ENCODE measurements around the gene SLC37A1.

SLC37A1 gene

GRCh38 chr21:42562816-42563215, 49.2 kb downstream of the SLC37A1 start:
- DNase-seq (ENCODE audit: low spot score): no peak

GRCh38 chr21:42563261-42563660, 49.6 kb downstream of the SLC37A1 start:
- no peak for DNase-seq (ENCODE audit: low spot score)

GRCh38 chr21:42563686-42564085, 50.0 kb downstream of the SLC37A1 start:
- DNase-seq (ENCODE audit: low spot score): no peak

- DNase-seq (ENCODE audit: low spot score): no peak
Measured at GRCh38 chr21:42564561-42564971, 50.9 kb downstream of the SLC37A1 start.

GRCh38 chr21:42565206-42565810, 51.7 kb downstream of the SLC37A1 start:
- DNase-seq (ENCODE audit: low spot score): no peak

GRCh38 chr21:42565886-42566523, 52.4 kb downstream of the SLC37A1 start:
- no peak for DNase-seq (ENCODE audit: low spot score)

- no peak for DNase-seq (ENCODE audit: low spot score)
Measured at GRCh38 chr21:42566524-42567213, 53.0 kb downstream of the SLC37A1 start.

- DNase-seq (ENCODE audit: low spot score): no peak
Measured at GRCh38 chr21:42567214-42567555, 53.5 kb downstream of the SLC37A1 start.

GRCh38 chr21:42567861-42568260, 54.2 kb downstream of the SLC37A1 start:
- no peak for DNase-seq (ENCODE audit: low spot score)

GRCh38 chr21:42568376-42568775, 54.7 kb downstream of the SLC37A1 start:
- DNase-seq (ENCODE audit: low spot score): no peak

- DNase-seq (ENCODE audit: low spot score): no peak
Measured at GRCh38 chr21:42568866-42569731, 55.4 kb downstream of the SLC37A1 start.

- DNase-seq (ENCODE audit: low spot score): no peak
Measured at GRCh38 chr21:42569732-42570301, 56.2 kb downstream of the SLC37A1 start.

- DNase-seq (ENCODE audit: low spot score): no peak
Measured at GRCh38 chr21:42570362-42570761, 56.7 kb downstream of the SLC37A1 start.

GRCh38 chr21:42570841-42571387, 57.3 kb downstream of the SLC37A1 start:
- DNase-seq (ENCODE audit: low spot score): peak; percentile 76

GRCh38 chr21:42571391-42572150, 57.9 kb downstream of the SLC37A1 start:
- DNase-seq (ENCODE audit: low spot score): no peak

GRCh38 chr21:42572906-42573495, 59.3 kb downstream of the SLC37A1 start:
- no peak for DNase-seq (ENCODE audit: low spot score)

GRCh38 chr21:42574234-42575027, 60.8 kb downstream of the SLC37A1 start:
- DNase-seq (ENCODE audit: low spot score): no peak

GRCh38 chr21:42575111-42575510, 61.5 kb downstream of the SLC37A1 start:
- no peak for DNase-seq (ENCODE audit: low spot score)

- DNase-seq (ENCODE audit: low spot score): no peak
Measured at GRCh38 chr21:42576639-42577038, 63.0 kb downstream of the SLC37A1 start.

- no peak for DNase-seq (ENCODE audit: low spot score)
Measured at GRCh38 chr21:42578034-42578433, 64.4 kb downstream of the SLC37A1 start.
